Measurements from ENCODE around the gene RNF166. TPM values are rescaled to one million over a fixed set of nuclear protein-coding genes. Genes with fewer than 3 reads are reported as not detected.

The RNF166 gene
- total RNA-seq, 1 experiment from 2014 or later = 26.5 TPM

DNA sequence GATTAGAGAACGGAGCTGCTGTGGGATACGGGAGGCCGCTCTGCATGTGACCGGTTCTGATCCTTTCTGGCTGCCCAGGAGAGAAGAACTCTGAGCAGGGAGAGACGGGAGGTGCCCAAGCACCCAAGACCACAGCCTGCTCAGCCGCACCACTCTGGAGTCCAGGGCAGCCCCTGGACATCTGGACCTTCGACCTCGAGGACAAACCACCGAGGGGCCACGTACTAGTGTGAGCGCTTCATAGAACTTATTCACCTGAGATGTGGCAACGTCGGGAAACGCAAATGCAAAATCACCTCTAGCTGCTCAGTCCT is 5.9 kb downstream of the RNF166 start:
- Mint-ChIP-seq H3K9me3 (no peaks in the 10 kb centered on the region), H3K4me1 (peaks cover 5 to 6% of the 10 kb centered on the region in 2 experiments)

More for the DNA sequence above, 5.9 kb downstream of the RNF166 start:
- Histone ChIP-seq H3K27me3 (ENCODE audit: insufficient read depth, low read length) (no peaks in the 10 kb centered on the region), H2AFZ (ENCODE audit: low read length) (no peak overlapping the region), H3K23me2 (ENCODE audit: insufficient read length, low read depth, low read length, poor library complexity, severe bottlenecking) (peaks cover 3% of the 10 kb centered on the region), H3K4ac (ENCODE audit: low read depth, low read length) (no peak overlapping the region), H4K5ac (ENCODE audit: insufficient read length, low read depth, low read length) (no peak overlapping the region), H2BK12ac (ENCODE audit: insufficient read length, low read depth, low read length) (no peak overlapping the region), H2BK5ac (ENCODE audit: insufficient read length, low read length) (no peak overlapping the region), H4K20me1 (ENCODE audit: control insufficient read depth, insufficient read depth, insufficient read length) (no peaks in the 10 kb centered on the region), H4K91ac (ENCODE audit: insufficient read length, low read depth, low read length) (no peak overlapping the region), H3T11ph (ENCODE audit: low read length) (no peak overlapping the region), H3K14ac (ENCODE audit: insufficient read depth, low read length) (no peak overlapping the region), H3K27ac (ENCODE audit: insufficient read length, low read depth, low read length) (no peak overlapping the region), H3K79me1 (ENCODE audit: insufficient read depth, low read depth, low read length, poor library complexity, severe bottlenecking) (peaks cover 5% of the 10 kb centered on the region), H3K79me2 (ENCODE audit: insufficient read depth, low read length) (peaks cover 3% of the 10 kb centered on the region; the same call in 1 of the 2 replicates), H3K9me3 (ENCODE audit: control insufficient read depth, low read depth, low read length) (no peaks in the 10 kb centered on the region), H2BK15ac (ENCODE audit: low read depth, low read length) (no peak overlapping the region), H2BK20ac (ENCODE audit: low read depth, low read length, poor library complexity, severe bottlenecking) (no peak overlapping the region), H2BK120ac (ENCODE audit: low read depth, low read length, poor library complexity, severe bottlenecking) (no peak overlapping the region), H3K4me1 (ENCODE audit: insufficient read depth, low read length) (no peaks in the 10 kb centered on the region; the same call in 1 of the 2 replicates), H3K18ac (ENCODE audit: insufficient read length, low read depth, low read length) (no peak overlapping the region), H2AK5ac (ENCODE audit: insufficient read length, low read length) (no peak overlapping the region), H3K9ac (ENCODE audit: extremely low read depth, insufficient read length, low read length) (no peak overlapping the region), H4K8ac (replicated peaks; ENCODE audit: insufficient read length, low read depth, low read length) (no peak overlapping the region), H3K4me2 (ENCODE audit: insufficient read depth, insufficient read length, low read length) (no peak overlapping the region), H3K23ac (ENCODE audit: insufficient read length, low read depth, low read length) (no peak overlapping the region), H3K56ac (ENCODE audit: insufficient read length, low read depth, low read length) (no peak overlapping the region)
- no peaks in the 10 kb centered on the region for H3K27me3 Mint-ChIP-seq (ENCODE audit: low read depth)
- WGBS (ENCODE audit: extremely low coverage, insufficient read length, low lambda C conversion rate) = no CpG with 5 or more reads among the region's 14 CpGs
- DNase-seq = no peak
- H3K4me3 Mint-ChIP-seq = no peak overlapping the region
- no peak overlapping the region for H3K27ac Mint-ChIP-seq
- peaks cover 2 to 15% (median 14%) of the 10 kb centered on the region in 3 experiments; a peak in 5 of 7 replicates for H3K36me3 Mint-ChIP-seq (ENCODE audit: insufficient read depth in 1 of 3, low read depth in 3 of 3)
- TF ChIP-seq, protein P1, sequence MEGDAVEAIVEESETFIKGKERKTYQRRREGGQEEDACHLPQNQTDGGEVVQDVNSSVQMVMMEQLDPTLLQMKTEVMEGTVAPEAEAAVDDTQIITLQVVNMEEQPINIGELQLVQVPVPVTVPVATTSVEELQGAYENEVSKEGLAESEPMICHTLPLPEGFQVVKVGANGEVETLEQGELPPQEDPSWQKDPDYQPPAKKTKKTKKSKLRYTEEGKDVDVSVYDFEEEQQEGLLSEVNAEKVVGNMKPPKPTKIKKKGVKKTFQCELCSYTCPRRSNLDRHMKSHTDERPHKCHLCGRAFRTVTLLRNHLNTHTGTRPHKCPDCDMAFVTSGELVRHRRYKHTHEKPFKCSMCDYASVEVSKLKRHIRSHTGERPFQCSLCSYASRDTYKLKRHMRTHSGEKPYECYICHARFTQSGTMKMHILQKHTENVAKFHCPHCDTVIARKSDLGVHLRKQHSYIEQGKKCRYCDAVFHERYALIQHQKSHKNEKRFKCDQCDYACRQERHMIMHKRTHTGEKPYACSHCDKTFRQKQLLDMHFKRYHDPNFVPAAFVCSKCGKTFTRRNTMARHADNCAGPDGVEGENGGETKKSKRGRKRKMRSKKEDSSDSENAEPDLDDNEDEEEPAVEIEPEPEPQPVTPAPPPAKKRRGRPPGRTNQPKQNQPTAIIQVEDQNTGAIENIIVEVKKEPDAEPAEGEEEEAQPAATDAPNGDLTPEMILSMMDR (conservative IDR thresholded peaks at IDR 0.05) = no peak

Measured in H9 (cell line).